Measurements from ENCODE around the gene ZNF362.
"Not testable (repeated sequence)": the region's sequence is repeated elsewhere in the genome, so short reads cannot be mapped to it uniquely, and the experiment has no call there.

DNA sequence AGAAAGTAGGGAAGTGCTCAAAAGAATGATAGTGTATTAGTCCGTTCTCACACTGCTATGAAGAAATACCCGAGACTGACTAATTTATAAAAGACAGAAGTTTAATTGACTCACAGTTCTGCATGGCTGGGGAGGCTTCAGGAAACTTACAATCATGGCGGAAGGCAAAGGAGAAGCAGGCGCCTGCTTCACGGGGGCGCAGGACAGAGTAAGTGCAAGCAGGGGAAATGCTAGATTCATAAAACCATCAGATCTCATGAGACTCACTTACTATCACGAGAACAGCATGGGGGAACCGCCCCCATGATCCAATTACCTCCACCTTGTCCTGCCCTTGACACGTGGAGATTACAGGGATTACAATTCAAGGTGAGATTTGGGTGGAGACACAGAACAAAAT, 16.9 kb upstream of the ZNF362 start:
- TF ChIP-seq EZH2phosphoT487 (IDR thresholded peaks at IDR 0.05; ENCODE audit: insufficient read depth, low read depth); EZH2 (IDR thresholded peaks at IDR 0.05; ENCODE audit: insufficient read depth, poor library complexity, severe bottlenecking): not testable (repeated sequence)
